Measurements from ENCODE around the gene TSPAN4. TPM values are rescaled to one million over a fixed set of nuclear protein-coding genes. Genes with fewer than 3 reads are reported as not detected.

The TSPAN4 gene
- total and polyA plus RNA-seq, 4 experiments from 2014 or later, result 1.8 to 5.8 (median 4.4) TPM

DNA sequence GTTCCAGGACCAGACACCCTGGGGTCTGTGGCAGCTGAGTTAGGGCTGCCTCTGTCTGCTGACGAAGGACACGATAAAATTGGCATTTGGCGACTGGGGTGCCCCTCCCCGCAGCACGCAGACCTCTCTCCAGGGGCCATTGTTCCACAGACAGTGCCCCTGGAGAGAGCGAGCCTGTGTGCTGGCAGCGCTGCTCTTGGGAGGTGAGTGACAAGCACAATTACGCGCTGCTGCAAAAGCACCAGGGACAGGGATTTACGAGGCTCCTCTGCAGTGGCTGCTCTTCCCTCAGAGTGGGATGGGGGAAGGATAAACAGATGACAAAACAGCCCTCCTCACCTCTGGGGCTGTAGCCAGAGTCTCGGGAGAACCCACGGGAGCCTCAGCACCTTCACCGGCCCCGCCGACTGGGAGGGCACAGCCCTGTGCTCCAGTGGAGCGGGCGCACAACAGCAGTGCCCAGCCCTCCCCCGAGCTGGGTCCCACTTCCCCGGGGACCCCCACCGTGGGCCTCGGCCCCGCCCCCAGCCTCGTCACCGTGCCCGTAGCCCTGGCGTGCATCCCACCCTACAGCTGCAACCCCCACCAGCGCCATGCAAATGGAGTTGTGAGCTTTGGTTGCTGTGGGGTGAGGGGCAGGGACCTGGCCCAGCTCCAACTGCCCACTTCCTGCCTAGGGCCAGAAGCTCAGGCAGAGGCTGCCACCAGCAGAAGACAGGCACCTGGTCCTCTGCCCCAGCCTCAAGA is 48.3 kb downstream of the TSPAN4 start:
- Histone ChIP-seq H3K4me1 (ENCODE audit: insufficient read depth, low read length) (no peaks in the 10 kb centered on the region), H3K27ac (ENCODE audit: low read depth, low read length) (no peak overlapping the region), H3K36me3 (ENCODE audit: insufficient read depth, low read length) (peaks cover 3% of the 10 kb centered on the region), H3K9me3 (ENCODE audit: control insufficient read depth in 1 of 2, low read length in 2 of 2) (no peaks in the 10 kb centered on the region), H3K27me3 (ENCODE audit: insufficient read depth, low read length) (no peaks in the 10 kb centered on the region), H3K4me3 (ENCODE audit: low read length in 2 of 2) (no peak overlapping the region)
- no peak overlapping the region for H3K4me3 Mint-ChIP-seq
- H3K4me1 Mint-ChIP-seq, result peaks cover 0 to 3% (median under 1%) of the 10 kb centered on the region in 4 donors
- no peak overlapping the region for H3K27ac Mint-ChIP-seq
- no peaks in the 10 kb centered on the region for H3K27me3 Mint-ChIP-seq
- ChIA-PET CTCF (ENCODE audit: partially characterized antibody) (no interaction called here), POLR2A (ENCODE audit: partially characterized antibody) (no interaction called here)
- H3K36me3 Mint-ChIP-seq, result peaks cover 5 to 12% of the 10 kb centered on the region in 2 donors
- intact Hi-C loops (cut with micrococcal nuclease), result no loop called here
- H3K9me3 Mint-ChIP-seq, result no peaks in the 10 kb centered on the region
- peak in 1 of 5 donors; percentile 15 for DNase-seq

DNA sequence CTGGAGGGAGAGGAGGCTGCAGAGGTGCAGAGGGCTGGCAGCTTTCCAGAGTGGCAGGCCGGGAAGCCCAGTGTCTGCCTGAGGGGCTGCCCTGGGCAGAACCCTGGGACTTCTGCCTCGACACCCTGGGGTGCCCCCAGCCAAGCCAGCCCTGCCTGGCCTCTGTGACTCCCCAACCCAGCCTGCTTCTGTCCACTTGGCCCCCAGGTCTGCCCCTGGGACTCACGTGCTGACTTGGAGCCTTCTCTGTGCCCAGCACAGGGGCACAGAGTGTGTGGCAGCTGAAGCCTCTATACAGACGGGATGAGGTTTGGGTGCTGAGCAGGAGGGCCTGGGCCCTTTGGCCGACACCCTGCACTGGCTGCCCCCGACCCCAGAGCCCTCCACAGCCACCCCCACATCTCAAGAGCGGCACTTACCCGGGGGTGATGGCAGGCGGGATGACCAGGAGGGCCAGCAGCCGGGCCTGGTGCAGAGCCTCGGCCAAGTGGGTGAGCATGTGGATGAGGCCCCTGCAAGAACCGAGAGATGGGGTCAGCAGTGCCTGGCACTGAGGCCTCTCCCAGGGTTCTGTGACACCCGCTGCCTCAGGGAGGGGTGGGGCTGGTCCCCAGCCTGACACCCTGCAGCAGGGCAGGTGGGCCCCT is 50.5 kb downstream of the TSPAN4 start:
- Histone ChIP-seq H3K27me3 (ENCODE audit: insufficient read depth, low read length) (no peaks in the 10 kb centered on the region), H3K36me3 (ENCODE audit: insufficient read depth, low read length) (no peaks in the 10 kb centered on the region), H3K9me3 (ENCODE audit: control insufficient read depth in 1 of 2, low read length in 2 of 2) (no peaks in the 10 kb centered on the region), H3K27ac (ENCODE audit: low read depth, low read length) (no peak overlapping the region), H3K4me1 (ENCODE audit: insufficient read depth, low read length) (no peaks in the 10 kb centered on the region), H3K4me3 (ENCODE audit: low read length in 2 of 2) (no peak overlapping the region)
- intact Hi-C loops (cut with micrococcal nuclease), result no loop called here
- DNase-seq, result peak in 1 of 5 donors; percentile 11
- Mint-ChIP-seq H3K36me3 (peaks cover 0 to 3% of the 10 kb centered on the region in 2 donors), H3K4me3 (no peak overlapping the region), H3K4me1 (peaks cover 0 to 3% (median under 1%) of the 10 kb centered on the region in 4 donors), H3K27ac (no peak overlapping the region), H3K27me3 (no peaks in the 10 kb centered on the region), H3K9me3 (no peaks in the 10 kb centered on the region)
- CTCF ChIA-PET (ENCODE audit: partially characterized antibody), result no interaction called here
- POLR2A ChIA-PET (ENCODE audit: partially characterized antibody), result no interaction called here

DNA sequence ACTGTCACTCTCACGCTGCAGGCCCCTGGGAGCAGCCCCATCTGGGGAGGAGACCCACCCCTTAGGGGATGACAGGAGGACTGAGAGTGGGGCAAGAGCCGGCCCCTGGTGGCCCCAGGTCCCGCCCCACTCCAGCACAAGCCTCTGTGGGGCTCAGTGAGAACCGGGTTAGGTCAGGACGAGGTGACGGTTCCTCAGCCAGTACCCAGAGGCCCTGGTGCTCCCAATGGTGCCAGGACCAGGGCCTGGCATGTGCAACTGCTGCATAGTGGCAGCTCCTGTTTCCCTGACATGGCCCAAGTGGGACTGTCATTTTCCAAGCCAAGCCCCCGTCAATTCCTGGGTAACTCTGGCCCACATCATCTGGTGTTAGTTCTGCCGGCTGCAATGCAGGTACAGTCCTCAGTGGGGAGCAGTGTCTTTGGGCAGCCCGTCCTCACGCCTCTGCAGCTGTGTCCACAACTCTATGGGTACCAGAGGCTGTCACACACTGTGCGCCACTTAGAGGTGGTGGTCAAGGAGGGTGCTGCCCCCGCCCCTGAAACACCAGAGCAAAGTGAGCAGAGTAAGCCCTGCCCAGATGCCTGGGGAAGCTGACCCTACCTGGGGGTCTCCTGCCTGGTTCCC is 52.0 kb downstream of the TSPAN4 start:
- peaks cover 5% of the 10 kb centered on the region for H3K36me3 ChIP-seq (ENCODE audit: insufficient read depth, low read length)
- no peak overlapping the region for H3K4me3 ChIP-seq (ENCODE audit: low read length in 2 of 2)
- H3K27ac Mint-ChIP-seq, result no peak overlapping the region
- CTCF ChIA-PET (ENCODE audit: partially characterized antibody), result no interaction called here
- POLR2A ChIA-PET (ENCODE audit: partially characterized antibody), result no interaction called here
- H3K4me1 Mint-ChIP-seq, result peaks cover 0 to 3% (median under 1%) of the 10 kb centered on the region in 4 donors
- peak in 1 of 5 donors; percentile 26 for DNase-seq
- H3K4me1 ChIP-seq (ENCODE audit: insufficient read depth, low read length), result no peaks in the 10 kb centered on the region
- no peak overlapping the region for H3K27ac ChIP-seq (ENCODE audit: low read depth, low read length)
- intact Hi-C loops (cut with micrococcal nuclease), result no loop called here
- H3K27me3 Mint-ChIP-seq, result no peaks in the 10 kb centered on the region
- no peak overlapping the region for H3K4me3 Mint-ChIP-seq
- no peaks in the 10 kb centered on the region for H3K9me3 ChIP-seq (ENCODE audit: control insufficient read depth in 1 of 2, low read length in 2 of 2)
- H3K36me3 Mint-ChIP-seq, result peaks cover 0 to 4% of the 10 kb centered on the region in 2 donors
- no peaks in the 10 kb centered on the region for H3K27me3 ChIP-seq (ENCODE audit: insufficient read depth, low read length)
- H3K9me3 Mint-ChIP-seq, result no peaks in the 10 kb centered on the region

DNA sequence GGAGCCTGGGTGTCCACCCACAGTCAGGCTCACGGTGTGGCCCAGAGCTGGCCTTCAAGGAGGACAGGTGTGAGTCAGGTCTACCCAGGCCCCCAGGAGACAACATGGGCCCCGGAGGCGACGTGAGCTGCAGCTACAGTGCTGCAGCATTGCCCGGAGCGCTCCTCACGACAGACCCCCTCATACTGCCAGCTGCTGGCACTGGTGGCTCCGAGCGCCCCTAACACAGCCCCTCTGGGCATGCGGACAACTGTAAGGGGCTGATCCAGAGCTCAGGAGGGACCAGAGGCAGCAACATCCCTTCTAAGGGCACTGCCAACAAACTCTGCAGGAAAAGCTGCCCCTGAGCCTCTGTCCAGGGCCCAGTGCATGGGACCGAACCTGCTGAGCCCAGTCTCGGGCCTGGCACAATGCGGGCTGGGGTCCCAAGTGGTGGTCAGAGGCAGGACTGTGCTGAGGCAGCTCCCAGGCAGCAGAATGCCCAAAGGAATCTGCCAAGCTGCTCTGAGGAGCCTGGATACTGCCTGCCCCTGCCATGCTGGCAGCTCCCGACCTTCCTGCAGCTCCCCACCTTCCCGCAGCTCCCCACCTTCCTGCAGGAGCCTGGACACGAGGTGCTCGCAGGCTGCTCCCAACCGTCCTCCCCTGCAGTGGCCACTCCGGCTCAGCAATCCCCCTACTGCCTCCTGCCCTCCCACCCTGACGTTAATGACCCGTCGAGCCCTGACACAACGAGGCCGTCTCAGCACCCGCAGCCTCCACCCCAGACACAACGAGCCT is 52.9 kb downstream of the TSPAN4 start:
- POLR2A ChIA-PET (ENCODE audit: partially characterized antibody), result no interaction called here
- CTCF ChIA-PET (ENCODE audit: partially characterized antibody), result no interaction called here
- H3K36me3 ChIP-seq (ENCODE audit: insufficient read depth, low read length), result peaks cover 14% of the 10 kb centered on the region
- no peaks in the 10 kb centered on the region for H3K27me3 Mint-ChIP-seq
- H3K27ac ChIP-seq (ENCODE audit: low read depth, low read length), result no peak overlapping the region
- no peak overlapping the region for H3K4me3 Mint-ChIP-seq
- peaks cover 0 to 2% (median 0%) of the 10 kb centered on the region in 4 donors for H3K4me1 Mint-ChIP-seq
- H3K36me3 Mint-ChIP-seq, result peaks cover 3 to 7% of the 10 kb centered on the region in 2 donors
- no peaks in the 10 kb centered on the region for H3K9me3 ChIP-seq (ENCODE audit: control insufficient read depth in 1 of 2, low read length in 2 of 2)
- H3K9me3 Mint-ChIP-seq, result no peaks in the 10 kb centered on the region
- H3K4me3 ChIP-seq (ENCODE audit: low read length in 2 of 2), result no peak overlapping the region
- no peak overlapping the region for H3K27ac Mint-ChIP-seq
- no peaks in the 10 kb centered on the region for H3K27me3 ChIP-seq (ENCODE audit: insufficient read depth, low read length)
- H3K4me1 ChIP-seq (ENCODE audit: insufficient read depth, low read length), result no peaks in the 10 kb centered on the region
- peak in 1 of 5 donors; percentile 16 for DNase-seq
- intact Hi-C loops (cut with micrococcal nuclease), result no loop called here

DNA sequence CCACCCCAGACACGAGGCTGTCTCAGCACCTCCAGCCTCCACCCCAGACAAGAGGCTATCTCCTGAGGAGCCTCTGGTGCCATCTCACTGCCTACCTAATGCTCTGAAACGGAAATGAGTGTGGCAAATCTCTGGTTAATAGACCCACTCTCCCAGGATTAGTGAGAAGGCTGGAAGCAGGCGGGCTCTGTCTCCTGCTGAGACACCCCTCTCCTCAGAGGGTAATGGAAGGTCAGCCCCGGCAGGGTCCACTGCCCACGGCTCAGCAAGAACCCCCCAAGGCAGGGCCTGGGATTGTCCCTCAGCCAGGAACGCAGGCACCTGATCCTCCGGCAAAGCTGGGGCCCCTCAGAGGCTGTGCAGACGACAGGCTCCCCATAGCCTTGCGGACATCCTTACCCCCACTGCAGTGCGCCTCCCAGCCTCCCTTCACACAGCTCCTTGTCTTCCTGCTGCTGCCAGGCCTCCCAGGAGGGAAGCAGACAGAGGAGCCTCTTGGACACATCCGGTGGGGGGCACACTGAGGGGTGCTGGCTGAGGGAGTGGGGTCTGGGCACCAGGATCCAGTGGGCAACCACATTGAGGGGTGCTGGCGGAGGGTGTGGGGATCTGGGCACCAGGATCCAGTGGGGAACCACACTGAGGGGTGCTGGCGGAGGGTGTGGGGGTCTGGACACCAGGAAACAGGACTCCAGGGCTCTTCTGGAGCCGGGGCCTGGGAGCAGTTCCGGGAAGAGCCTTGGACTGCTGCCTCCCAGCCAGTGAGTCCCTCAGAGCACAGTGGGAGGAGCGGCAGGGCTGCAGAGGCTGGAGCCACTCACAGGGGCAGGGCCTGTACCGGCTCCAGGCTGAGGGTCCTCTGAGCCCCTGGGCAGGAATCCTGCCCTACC is 54.8 kb downstream of the TSPAN4 start:
- POLR2A ChIA-PET (ENCODE audit: partially characterized antibody), result no interaction called here
- no peaks in the 10 kb centered on the region for H3K9me3 Mint-ChIP-seq
- intact Hi-C loops (cut with micrococcal nuclease), result no loop called here
- no peaks in the 10 kb centered on the region for H3K4me1 ChIP-seq (ENCODE audit: insufficient read depth, low read length)
- peaks cover 10 to 23% of the 10 kb centered on the region in 2 donors for H3K36me3 Mint-ChIP-seq
- CTCF ChIA-PET (ENCODE audit: partially characterized antibody), result no interaction called here
- DNase-seq, result peak in 1 of 5 donors; percentile 10
- H3K4me3 Mint-ChIP-seq, result no peak overlapping the region
- no peak overlapping the region for H3K27ac Mint-ChIP-seq
- H3K9me3 ChIP-seq (ENCODE audit: control insufficient read depth in 1 of 2, low read length in 2 of 2), result no peaks in the 10 kb centered on the region
- H3K27me3 ChIP-seq (ENCODE audit: insufficient read depth, low read length), result no peaks in the 10 kb centered on the region
- no peaks in the 10 kb centered on the region for H3K27me3 Mint-ChIP-seq
- no peak overlapping the region for H3K27ac ChIP-seq (ENCODE audit: low read depth, low read length)
- no peak overlapping the region for H3K4me3 ChIP-seq (ENCODE audit: low read length in 2 of 2)
- H3K36me3 ChIP-seq (ENCODE audit: insufficient read depth, low read length), result peaks cover 32% of the 10 kb centered on the region
- peaks cover 0 to 3% (median 0%) of the 10 kb centered on the region in 4 donors for H3K4me1 Mint-ChIP-seq

DNA sequence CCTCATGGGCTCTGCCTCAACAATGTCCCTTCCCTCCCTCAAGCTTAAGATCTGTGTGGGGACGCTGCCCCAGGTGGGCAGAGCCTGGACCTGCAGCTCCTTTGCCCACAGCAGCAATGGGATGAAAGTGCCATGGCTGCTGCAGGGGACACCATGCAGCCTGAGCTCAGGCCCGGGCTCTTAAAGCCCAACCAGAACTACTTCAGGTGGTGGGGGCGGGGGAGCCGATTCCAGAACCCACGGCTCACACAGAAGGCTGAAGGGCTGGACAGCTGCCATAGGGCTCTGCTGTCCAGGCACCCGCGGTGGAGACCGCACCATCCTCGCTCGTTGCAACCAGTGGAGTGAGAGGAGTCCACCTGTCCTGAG is 55.5 kb downstream of the TSPAN4 start:
- Histone ChIP-seq H3K36me3 (ENCODE audit: insufficient read depth, low read length) (peaks cover 36% of the 10 kb centered on the region), H3K4me3 (ENCODE audit: low read length in 2 of 2) (no peak overlapping the region), H3K27ac (ENCODE audit: low read depth, low read length) (no peak overlapping the region), H3K4me1 (ENCODE audit: insufficient read depth, low read length) (no peaks in the 10 kb centered on the region), H3K27me3 (ENCODE audit: insufficient read depth, low read length) (no peaks in the 10 kb centered on the region), H3K9me3 (ENCODE audit: control insufficient read depth in 1 of 2, low read length in 2 of 2) (no peaks in the 10 kb centered on the region)
- Mint-ChIP-seq H3K4me1 (peaks cover 0 to 3% (median 0%) of the 10 kb centered on the region in 4 donors), H3K27me3 (no peaks in the 10 kb centered on the region), H3K27ac (no peak overlapping the region), H3K36me3 (peaks cover 14 to 27% of the 10 kb centered on the region in 2 donors), H3K9me3 (no peaks in the 10 kb centered on the region), H3K4me3 (no peak overlapping the region)
- POLR2A ChIA-PET (ENCODE audit: partially characterized antibody), result interaction anchor here (0.5 kb wide), 1 partner anchor 1014 kb away, joined by 3 read pairs; no protein-coding TSS in a partner anchor
- intact Hi-C loops (cut with micrococcal nuclease), result no loop called here
- peak in 1 of 5 donors; percentile 10 for DNase-seq
- CTCF ChIA-PET (ENCODE audit: partially characterized antibody), result no interaction called here
